ENCODE data around the gene LNPEP. TPM values are rescaled to one million over a fixed set of nuclear protein-coding genes. Genes with fewer than 3 reads are reported as not detected.

Gene LNPEP
- polyA plus RNA-seq, 1 donor, result 19.7 TPM

DNA sequence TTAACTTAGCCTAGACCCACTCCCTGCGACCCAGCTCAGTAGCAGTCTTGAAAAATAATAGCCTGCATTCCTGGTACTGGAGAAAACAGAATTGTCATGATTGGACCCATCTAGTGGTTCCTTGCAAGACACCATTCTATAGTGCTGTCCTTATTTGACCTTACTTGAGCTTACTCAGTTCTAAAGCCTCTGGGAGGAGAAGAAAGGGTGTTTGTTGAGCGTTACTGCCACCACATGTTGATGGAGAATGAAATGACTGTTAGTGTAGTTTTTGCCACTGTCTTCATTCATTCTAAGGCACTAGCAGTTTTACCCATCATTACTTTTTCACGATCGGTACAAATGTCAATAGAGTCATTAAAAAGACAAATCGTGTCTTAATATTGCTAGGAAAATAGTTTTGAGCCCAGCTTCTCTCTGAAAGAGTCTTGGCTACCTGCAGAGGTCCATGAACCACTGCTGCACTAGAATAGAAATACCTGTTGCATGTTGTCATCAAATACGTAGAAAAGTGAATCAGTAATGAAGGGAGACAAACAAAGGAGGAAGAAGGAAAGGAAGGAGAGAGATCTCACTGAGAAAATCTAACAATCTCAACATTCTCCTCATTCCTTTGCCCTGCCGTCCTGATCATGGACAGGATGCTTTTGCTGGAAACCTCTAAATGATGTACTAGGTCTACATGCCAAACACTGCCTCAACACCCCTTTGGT lies 110.5 kb downstream of the LNPEP start:
- H3K4me3 ChIP-seq (ENCODE audit: low read length), result no peak overlapping the region
- H3K27me3 ChIP-seq (ENCODE audit: control insufficient read depth, insufficient read depth, low read length), result no peaks in the 10 kb centered on the region
- H3K9me3 ChIP-seq (ENCODE audit: control insufficient read depth, low read depth, low read length), result no peaks in the 10 kb centered on the region
- DNase-seq, result no peak
- no peaks in the 10 kb centered on the region for H3K36me3 ChIP-seq (ENCODE audit: control insufficient read depth, insufficient read depth, low read length)
- H3K27ac ChIP-seq (ENCODE audit: low read length), result no peak overlapping the region
- WGBS (ENCODE audit: insufficient coverage, low lambda C conversion rate), result 89% methylated on average over 3 of the region's 7 CpGs
- H3K4me1 ChIP-seq (ENCODE audit: control insufficient read depth, insufficient read depth, low read length), result peaks cover 10% of the 10 kb centered on the region

DNA sequence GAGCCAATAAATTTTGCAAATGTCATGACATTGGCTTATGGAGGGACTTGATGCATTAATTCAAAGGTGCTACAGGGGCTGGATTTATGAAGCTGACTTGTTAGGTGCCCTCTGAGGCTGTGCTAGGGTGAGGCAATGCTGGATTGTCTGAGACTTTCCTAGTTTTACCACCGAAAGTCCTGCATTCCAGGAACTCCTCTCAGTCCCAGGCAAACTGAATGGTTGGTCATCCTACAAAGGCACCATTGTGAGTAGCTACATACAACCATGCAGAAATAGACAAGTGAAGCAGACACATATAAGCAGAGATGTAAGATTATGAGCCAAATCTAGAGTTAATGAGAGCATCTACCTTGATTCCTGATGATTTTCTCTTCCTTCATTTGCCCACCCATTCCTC lies 111.2 kb downstream of the LNPEP start:
- H3K4me1 ChIP-seq (ENCODE audit: control insufficient read depth, insufficient read depth, low read length), result peaks cover 10% of the 10 kb centered on the region
- no peaks in the 10 kb centered on the region for H3K36me3 ChIP-seq (ENCODE audit: control insufficient read depth, insufficient read depth, low read length)
- DNase-seq, result no peak
- no peaks in the 10 kb centered on the region for H3K27me3 ChIP-seq (ENCODE audit: control insufficient read depth, insufficient read depth, low read length)
- WGBS (ENCODE audit: insufficient coverage, low lambda C conversion rate), result no CpG with 5 or more reads among the region's 1 CpG
- H3K9me3 ChIP-seq (ENCODE audit: control insufficient read depth, low read depth, low read length), result no peaks in the 10 kb centered on the region
- no peak overlapping the region for H3K27ac ChIP-seq (ENCODE audit: low read length)
- H3K4me3 ChIP-seq (ENCODE audit: low read length), result no peak overlapping the region

DNA sequence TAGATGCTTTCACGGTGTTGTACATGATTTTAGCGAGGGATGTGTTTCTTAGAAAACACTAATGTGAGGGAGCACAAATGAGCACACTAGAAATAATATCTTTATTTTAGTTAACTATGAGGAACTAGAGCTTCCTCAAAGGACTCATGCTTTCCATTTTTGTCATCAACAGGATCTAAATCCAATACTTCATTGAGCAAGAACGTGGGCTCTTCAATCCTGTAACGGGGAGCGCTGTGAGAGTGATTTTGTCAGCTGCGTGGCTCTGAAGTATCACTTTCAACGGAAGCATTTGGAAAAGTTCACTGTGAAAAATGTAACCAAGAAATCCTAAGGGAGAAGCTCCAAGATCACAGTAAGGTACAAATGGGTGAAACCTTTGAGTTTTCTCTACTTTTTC lies 113.3 kb downstream of the LNPEP start:
- DNase-seq, result no peak
- no peaks in the 10 kb centered on the region for H3K9me3 ChIP-seq (ENCODE audit: control insufficient read depth, low read depth, low read length)
- H3K4me1 ChIP-seq (ENCODE audit: control insufficient read depth, insufficient read depth, low read length), result no peaks in the 10 kb centered on the region
- no peak overlapping the region for H3K27ac ChIP-seq (ENCODE audit: low read length)
- no peak overlapping the region for H3K4me3 ChIP-seq (ENCODE audit: low read length)
- H3K27me3 ChIP-seq (ENCODE audit: control insufficient read depth, insufficient read depth, low read length), result no peaks in the 10 kb centered on the region
- WGBS (ENCODE audit: insufficient coverage, low lambda C conversion rate), result 100% methylated on average over 6 of the region's 7 CpGs
- H3K36me3 ChIP-seq (ENCODE audit: control insufficient read depth, insufficient read depth, low read length), result no peaks in the 10 kb centered on the region

DNA sequence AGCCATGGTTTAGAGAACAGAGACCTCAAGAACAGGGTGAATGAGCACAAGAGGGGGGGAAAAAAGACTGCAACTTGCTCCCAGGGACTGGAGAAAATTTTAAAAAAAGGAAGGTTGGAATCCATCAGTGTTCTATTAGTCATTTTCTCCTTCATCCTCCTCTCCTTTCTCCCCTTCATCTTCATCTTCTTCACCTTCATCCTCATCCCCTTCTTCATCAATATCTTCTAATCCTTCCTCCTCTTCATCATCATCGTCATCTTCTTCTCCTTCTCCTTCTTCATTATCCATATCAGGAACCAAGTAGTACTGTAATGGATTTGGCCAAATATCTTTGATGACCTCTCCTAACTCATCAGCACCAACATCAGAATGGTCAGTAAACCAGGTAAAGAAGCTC lies 120.4 kb downstream of the LNPEP start:
- 100% methylated on average over 1 of the region's 1 CpG for WGBS (ENCODE audit: insufficient coverage, low lambda C conversion rate)
- H3K4me3 ChIP-seq (ENCODE audit: low read length), result no peak overlapping the region

DNA sequence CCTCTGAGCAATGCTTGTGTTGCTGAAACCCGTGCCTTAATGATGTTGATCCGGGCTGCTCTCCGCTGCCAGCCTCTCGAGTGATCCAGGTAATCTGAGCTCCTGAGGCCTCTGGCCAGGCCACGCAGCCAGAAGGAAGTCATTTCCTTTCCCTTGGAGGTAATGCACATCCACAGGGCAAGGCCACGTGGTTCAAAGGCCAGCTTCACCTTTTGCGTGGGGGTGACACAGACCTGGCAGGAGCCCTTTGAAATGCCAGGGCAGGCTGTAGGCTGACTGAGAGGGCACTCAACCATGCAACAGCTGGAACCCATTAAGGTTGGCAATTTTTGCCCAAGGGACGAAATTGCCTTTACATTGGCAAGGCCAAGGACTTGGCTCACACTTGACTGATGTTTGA lies 126.2 kb downstream of the LNPEP start:
- H3K4me1 ChIP-seq (ENCODE audit: control insufficient read depth, insufficient read depth, low read length), result no peaks in the 10 kb centered on the region
- no peak overlapping the region for H3K4me3 ChIP-seq (ENCODE audit: low read length)
- H3K27me3 ChIP-seq (ENCODE audit: control insufficient read depth, insufficient read depth, low read length), result no peaks in the 10 kb centered on the region
- H3K36me3 ChIP-seq (ENCODE audit: control insufficient read depth, insufficient read depth, low read length), result no peaks in the 10 kb centered on the region
- H3K9me3 ChIP-seq (ENCODE audit: control insufficient read depth, low read depth, low read length), result no peaks in the 10 kb centered on the region
- no peak overlapping the region for H3K27ac ChIP-seq (ENCODE audit: low read length)
- DNase-seq, result no peak
- WGBS (ENCODE audit: insufficient coverage, low lambda C conversion rate), result no CpG with 5 or more reads among the region's 8 CpGs

More for the DNA sequence above, 120.4 kb downstream of the LNPEP start:
- Histone ChIP-seq H3K4me1 (ENCODE audit: control insufficient read depth, insufficient read depth, low read length) (no peaks in the 10 kb centered on the region), H3K9me3 (ENCODE audit: control insufficient read depth, low read depth, low read length) (no peaks in the 10 kb centered on the region), H3K27ac (ENCODE audit: low read length) (no peak overlapping the region), H3K36me3 (ENCODE audit: control insufficient read depth, insufficient read depth, low read length) (no peaks in the 10 kb centered on the region), H3K27me3 (ENCODE audit: control insufficient read depth, insufficient read depth, low read length) (no peaks in the 10 kb centered on the region)
- no peak for DNase-seq

DNA sequence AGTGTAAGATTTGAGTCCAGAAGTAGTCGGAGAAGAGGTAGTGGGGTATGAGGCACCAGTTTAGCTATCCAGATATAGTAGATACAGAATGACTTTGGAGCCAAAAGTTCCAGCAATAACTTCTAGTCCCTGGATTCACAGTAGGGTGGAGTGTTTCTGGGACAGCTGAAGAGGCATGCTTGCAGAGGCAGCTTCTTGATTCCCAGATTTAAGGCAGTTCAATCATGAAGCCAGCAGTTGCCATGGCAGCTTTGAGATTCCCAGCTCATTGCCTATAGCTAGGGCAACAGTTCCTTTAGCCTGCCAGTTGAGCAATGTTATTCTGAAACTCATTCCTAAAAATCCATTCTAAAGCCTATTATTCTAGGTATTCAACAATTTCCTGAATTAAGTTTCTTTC lies 127.4 kb downstream of the LNPEP start:
- WGBS (ENCODE audit: insufficient coverage, low lambda C conversion rate), result no CpG with 5 or more reads among the region's 1 CpG
- no peaks in the 10 kb centered on the region for H3K36me3 ChIP-seq (ENCODE audit: control insufficient read depth, insufficient read depth, low read length)
- H3K4me3 ChIP-seq (ENCODE audit: low read length), result no peak overlapping the region
- DNase-seq, result no peak
- no peak overlapping the region for H3K27ac ChIP-seq (ENCODE audit: low read length)
- no peaks in the 10 kb centered on the region for H3K9me3 ChIP-seq (ENCODE audit: control insufficient read depth, low read depth, low read length)
- H3K4me1 ChIP-seq (ENCODE audit: control insufficient read depth, insufficient read depth, low read length), result no peaks in the 10 kb centered on the region
- no peaks in the 10 kb centered on the region for H3K27me3 ChIP-seq (ENCODE audit: control insufficient read depth, insufficient read depth, low read length)

DNA sequence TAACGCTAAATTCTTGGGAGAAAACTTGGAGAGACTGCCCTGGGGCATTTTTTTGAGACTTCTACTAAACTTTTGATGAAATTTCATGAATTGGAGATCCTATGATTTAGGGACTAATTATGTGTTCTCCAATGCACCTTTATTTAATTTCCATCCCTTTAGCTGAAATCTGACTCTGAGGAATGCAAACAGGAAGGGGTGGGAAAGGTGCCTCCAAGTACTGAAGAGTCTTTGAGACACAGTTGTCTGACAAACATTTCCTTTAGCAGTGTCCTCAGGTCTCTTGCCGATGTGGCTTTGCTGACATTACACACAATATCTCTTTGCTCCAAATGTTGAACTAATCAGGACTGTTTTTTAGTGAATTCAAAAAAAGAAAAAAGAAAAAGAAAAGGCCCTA lies 129.6 kb downstream of the LNPEP start:
- no peak for DNase-seq
- no peak overlapping the region for H3K4me3 ChIP-seq (ENCODE audit: low read length)
- H3K4me1 ChIP-seq (ENCODE audit: control insufficient read depth, insufficient read depth, low read length), result no peaks in the 10 kb centered on the region
- WGBS (ENCODE audit: insufficient coverage, low lambda C conversion rate), result 100% methylated on average over 1 of the region's 2 CpGs
- H3K27ac ChIP-seq (ENCODE audit: low read length), result no peak overlapping the region
- H3K27me3 ChIP-seq (ENCODE audit: control insufficient read depth, insufficient read depth, low read length), result no peaks in the 10 kb centered on the region
- no peaks in the 10 kb centered on the region for H3K36me3 ChIP-seq (ENCODE audit: control insufficient read depth, insufficient read depth, low read length)
- no peaks in the 10 kb centered on the region for H3K9me3 ChIP-seq (ENCODE audit: control insufficient read depth, low read depth, low read length)

DNA sequence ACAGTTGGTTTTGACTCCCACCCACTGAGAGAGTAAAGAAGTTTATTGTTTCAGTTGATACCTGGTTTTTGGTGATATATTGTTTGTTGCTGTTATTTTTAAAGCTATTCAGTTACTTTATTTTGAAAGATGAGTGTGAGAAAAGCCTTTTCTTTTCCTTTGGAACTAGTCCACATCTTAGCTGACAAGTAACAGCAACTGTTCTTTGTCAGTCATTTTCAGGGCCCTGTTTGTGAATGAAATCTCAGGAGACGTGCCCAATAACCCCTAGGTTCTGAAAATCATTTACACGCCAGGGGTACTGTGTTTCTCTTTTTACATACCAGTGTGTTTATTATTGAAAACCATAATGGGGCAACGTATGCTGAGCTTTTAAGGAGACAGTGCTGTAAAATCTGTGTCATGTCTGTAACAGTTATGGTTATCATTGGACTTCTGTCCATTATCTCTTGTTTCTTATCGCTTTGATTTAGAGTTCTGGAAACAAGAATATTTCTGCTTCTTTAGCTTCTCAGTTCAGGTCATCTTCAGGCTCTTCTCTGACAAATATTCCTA lies 131.5 kb downstream of the LNPEP start:
- Histone ChIP-seq H3K4me3 (ENCODE audit: low read length) (no peak overlapping the region), H3K27me3 (ENCODE audit: control insufficient read depth, insufficient read depth, low read length) (no peaks in the 10 kb centered on the region), H3K36me3 (ENCODE audit: control insufficient read depth, insufficient read depth, low read length) (no peaks in the 10 kb centered on the region), H3K27ac (ENCODE audit: low read length) (no peak overlapping the region), H3K9me3 (ENCODE audit: control insufficient read depth, low read depth, low read length) (no peaks in the 10 kb centered on the region), H3K4me1 (ENCODE audit: control insufficient read depth, insufficient read depth, low read length) (no peaks in the 10 kb centered on the region)
- WGBS (ENCODE audit: insufficient coverage, low lambda C conversion rate), result 57% methylated on average over 1 of the region's 4 CpGs
- DNase-seq, result no peak

DNA sequence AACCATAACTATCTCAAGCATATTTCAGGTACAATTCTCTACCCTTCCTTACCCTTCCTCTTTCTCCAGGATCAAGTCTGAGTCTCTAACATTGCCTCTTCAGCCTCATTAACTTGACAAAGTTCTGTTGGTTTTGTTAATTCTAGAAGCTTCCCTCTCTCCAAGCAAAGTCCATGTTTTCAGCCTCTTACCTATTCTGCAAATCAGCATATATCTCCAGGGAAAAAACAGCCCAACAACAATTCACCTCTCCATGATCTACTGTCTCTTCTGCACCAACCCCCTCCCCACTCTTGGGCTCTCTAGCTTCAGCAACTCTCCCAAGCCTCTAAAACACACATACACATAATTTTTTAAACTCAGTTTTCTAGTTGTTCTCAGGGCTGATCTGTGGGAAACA lies 134.4 kb downstream of the LNPEP start:
- no peak for DNase-seq
- Histone ChIP-seq H3K36me3 (ENCODE audit: control insufficient read depth, insufficient read depth, low read length) (no peaks in the 10 kb centered on the region), H3K4me1 (ENCODE audit: control insufficient read depth, insufficient read depth, low read length) (no peaks in the 10 kb centered on the region), H3K27me3 (ENCODE audit: control insufficient read depth, insufficient read depth, low read length) (no peaks in the 10 kb centered on the region), H3K9me3 (ENCODE audit: control insufficient read depth, low read depth, low read length) (no peaks in the 10 kb centered on the region), H3K4me3 (ENCODE audit: low read length) (no peak overlapping the region), H3K27ac (ENCODE audit: low read length) (no peak overlapping the region)

DNA sequence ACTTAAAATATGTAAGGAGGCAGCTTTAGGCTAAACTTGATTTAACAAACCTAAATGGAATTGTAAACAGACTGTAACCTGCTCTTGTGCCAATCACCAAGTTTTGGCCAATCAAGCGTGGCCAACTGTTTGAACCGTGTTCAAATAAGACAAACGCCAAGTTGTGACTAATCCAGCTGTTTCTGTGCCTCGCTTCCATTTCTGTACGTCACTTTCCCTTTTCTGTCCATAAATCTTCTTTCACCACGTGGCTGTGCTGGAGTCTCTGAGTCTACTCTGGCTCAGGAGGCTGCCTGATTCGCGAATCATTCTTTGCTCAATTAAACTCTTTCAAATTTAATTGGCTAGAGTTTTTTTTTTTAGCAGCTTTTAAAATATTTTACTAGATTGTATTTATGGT lies 135.2 kb downstream of the LNPEP start:
- Histone ChIP-seq H3K27me3 (ENCODE audit: control insufficient read depth, insufficient read depth, low read length) (no peaks in the 10 kb centered on the region), H3K36me3 (ENCODE audit: control insufficient read depth, insufficient read depth, low read length) (no peaks in the 10 kb centered on the region), H3K9me3 (ENCODE audit: control insufficient read depth, low read depth, low read length) (no peaks in the 10 kb centered on the region), H3K4me3 (ENCODE audit: low read length) (no peak overlapping the region), H3K4me1 (ENCODE audit: control insufficient read depth, insufficient read depth, low read length) (no peaks in the 10 kb centered on the region), H3K27ac (ENCODE audit: low read length) (no peak overlapping the region)
- peak in 1 of 2 donors; percentile 19 for DNase-seq
- WGBS (ENCODE audit: insufficient coverage, low lambda C conversion rate), result 89% methylated on average over 4 of the region's 8 CpGs

DNA sequence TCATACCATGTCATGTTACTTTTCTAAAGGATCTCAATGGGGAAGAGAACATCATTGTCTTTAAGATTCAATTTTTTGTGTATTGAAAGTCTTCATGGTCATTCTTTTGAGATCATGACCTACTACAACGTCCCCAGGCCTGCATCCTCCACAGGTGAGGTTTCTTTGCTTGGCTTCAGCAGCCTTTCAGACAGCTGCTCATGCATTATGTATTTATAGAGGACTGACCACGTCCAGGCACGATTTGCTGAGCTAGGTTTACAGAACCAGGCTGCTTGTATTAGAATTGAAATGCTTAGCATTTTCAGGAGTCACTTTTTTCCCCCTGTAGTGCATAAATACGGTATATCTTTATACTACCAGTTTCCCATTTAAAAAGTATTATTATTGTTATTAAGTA lies 136.1 kb downstream of the LNPEP start:
- Histone ChIP-seq H3K9me3 (ENCODE audit: control insufficient read depth, low read depth, low read length) (no peaks in the 10 kb centered on the region), H3K27me3 (ENCODE audit: control insufficient read depth, insufficient read depth, low read length) (no peaks in the 10 kb centered on the region), H3K36me3 (ENCODE audit: control insufficient read depth, insufficient read depth, low read length) (no peaks in the 10 kb centered on the region), H3K4me1 (ENCODE audit: control insufficient read depth, insufficient read depth, low read length) (no peaks in the 10 kb centered on the region), H3K27ac (ENCODE audit: low read length) (no peak overlapping the region), H3K4me3 (ENCODE audit: low read length) (no peak overlapping the region)
- no CpG with 5 or more reads among the region's 4 CpGs for WGBS (ENCODE audit: insufficient coverage, low lambda C conversion rate)
- no peak for DNase-seq

All from large intestine (tissue), 3 donors.